Astrocyte (in vitro differentiated cells and primary cell): Measurements from ENCODE around the gene COPS7A. TPM values are rescaled to one million over a fixed set of nuclear protein-coding genes. Genes with fewer than 3 reads are reported as not detected.

ENCODE experiments used
- DNase-seq: peaks from one replicate; pipeline ENCODE4 v3.0.0-alpha.2; 2010; ENCODE audit warnings: low read depth
- FAIRE-seq: peaks from 2 replicates; lab custom pipeline; 2011; peaks lifted over from hg19 to GRCh38; lab: Jason Lieb, UNC
- H2AFZ ChIP-seq: 2 replicates; pipeline ENCODE4 v1.6.0; 2012; ENCODE audit warnings: low read depth, low read length, inconsistent platforms
- H3K27ac ChIP-seq: 2 replicates; pipeline ENCODE4 v1.5.1; 2011; ENCODE audit warnings: low read depth, low read length, inconsistent platforms
- H3K27me3 ChIP-seq: 2 replicates; pipeline ENCODE4 v1.6.0; 2011; ENCODE audit warnings: low read length, inconsistent platforms; ENCODE audit not compliant: insufficient read depth
- H3K36me3 ChIP-seq: 2 replicates; pipeline ENCODE4 v1.5.1; 2011; ENCODE audit warnings: low read length, inconsistent platforms; ENCODE audit not compliant: insufficient read depth
- H3K4me1 ChIP-seq: 2 replicates; pipeline ENCODE4 v1.5.1; 2011; ENCODE audit warnings: low read length, inconsistent platforms; ENCODE audit not compliant: insufficient read depth
- H3K4me2 ChIP-seq: 2 replicates; pipeline ENCODE4 v1.6.0; 2012; ENCODE audit warnings: low read length, inconsistent platforms
- H3K4me3 ChIP-seq: 2 replicates; pipeline ENCODE4 v1.5.1; 2011; ENCODE audit warnings: low read depth, mild to moderate bottlenecking, low read length, inconsistent platforms; ENCODE audit not compliant: insufficient read depth
- H3K79me2 ChIP-seq: 2 replicates; pipeline ENCODE4 v1.6.0; 2012; ENCODE audit warnings: mild to moderate bottlenecking, low read length, inconsistent platforms; ENCODE audit not compliant: insufficient read depth
- H3K9ac ChIP-seq: 2 replicates; pipeline ENCODE4 v1.6.0; 2012; ENCODE audit warnings: mild to moderate bottlenecking, low read length, inconsistent platforms
- H3K9me3 ChIP-seq: 2 replicates; pipeline ENCODE4 v1.5.1; 2012; ENCODE audit warnings: low read depth, mild to moderate bottlenecking, low read length, inconsistent platforms; ENCODE audit not compliant: insufficient read depth
- H4K20me1 ChIP-seq: 2 replicates; pipeline ENCODE4 v1.6.0; 2012; ENCODE audit warnings: low read length, inconsistent platforms; ENCODE audit not compliant: insufficient read depth
- H3K27ac Mint-ChIP-seq: one replicate; pipeline ENCODE4 v1.8.0; 2021; ENCODE audit warnings: mild to moderate bottlenecking, mixed read lengths; ENCODE audit not compliant: unreplicated experiment
- H3K27me3 Mint-ChIP-seq: one replicate; pipeline ENCODE4 v1.8.0; 2021; ENCODE audit warnings: low read depth, mixed read lengths; ENCODE audit not compliant: unreplicated experiment
- H3K36me3 Mint-ChIP-seq: one replicate; pipeline ENCODE4 v1.8.0; 2021; ENCODE audit warnings: low read depth, mixed read lengths; ENCODE audit not compliant: unreplicated experiment
- H3K4me1 Mint-ChIP-seq: one replicate; pipeline ENCODE4 v1.8.0; 2021; ENCODE audit warnings: low read depth, mixed read lengths; ENCODE audit not compliant: unreplicated experiment
- H3K4me3 Mint-ChIP-seq: one replicate; pipeline ENCODE4 v1.8.0; 2021; ENCODE audit warnings: mild to moderate bottlenecking, moderate library complexity, mixed read lengths; ENCODE audit not compliant: unreplicated experiment
- H3K9me3 Mint-ChIP-seq: one replicate; pipeline ENCODE4 v1.8.0; 2021; ENCODE audit warnings: mild to moderate bottlenecking, mixed read lengths; ENCODE audit not compliant: unreplicated experiment
- CTCF ChIP-seq: IDR thresholded peaks from 2 replicates; pipeline ENCODE4 v1.5.1; 2011; ENCODE audit warnings: low read depth, mild to moderate bottlenecking, inconsistent platforms, low read length, moderate library complexity; ENCODE audit not compliant: insufficient read depth
- EZH2 ChIP-seq: IDR thresholded peaks from 2 replicates; pipeline ENCODE4 v1.6.1; 2012; ENCODE audit warnings: mild to moderate bottlenecking, low read length, inconsistent platforms; ENCODE audit not compliant: insufficient read depth
- total RNA-seq: library from RNA; stranded (reverse); gene quantifications from 2 replicates; pipeline ENCODE4 v1.2.1, GENCODE V29; 2021

Gene COPS7A
- total RNA-seq, 1 donor from 2014 or later = 47.3 TPM

GRCh38 chr12:6752921-6753771 is 29.3 kb downstream of the COPS7A start, which contains the start of gene MLF2:
Gene MLF2 (minus strand): TSS chr12:6753141. CDS start chr12:6752334, 807 bp downstream.
- H3K36me3 Mint-ChIP-seq = peaks cover 11% of the 10 kb centered on the region
- H3K9ac ChIP-seq = peak within 1 kb of the TSS; percentile 97
- H3K4me1 Mint-ChIP-seq = peaks cover 24% of the 10 kb centered on the region
- H3K4me3 ChIP-seq = peak within 1 kb of the TSS; percentile 81
- peaks cover 13% of the 10 kb centered on the region for H3K4me1 ChIP-seq
- peak within 1 kb of the TSS; percentile 98 for H3K4me2 ChIP-seq
- DNase-seq (peak; percentile 98), FAIRE-seq (peak; percentile 85)
- H3K79me2 ChIP-seq = peaks cover 33% of the 10 kb centered on the region
- peak within 1 kb of the TSS; percentile 99 for H3K4me3 Mint-ChIP-seq
- H4K20me1 ChIP-seq = peaks cover 42% of the 10 kb centered on the region
- no peaks in the 10 kb centered on the region for H3K27me3 ChIP-seq
- H3K27ac ChIP-seq = peak within 1 kb of the TSS; percentile 98
- no peaks in the 10 kb centered on the region for H3K9me3 Mint-ChIP-seq
- peaks cover 21% of the 10 kb centered on the region for H3K36me3 ChIP-seq
- no peaks in the 10 kb centered on the region for H3K27me3 Mint-ChIP-seq
- no peaks in the 10 kb centered on the region for H3K9me3 ChIP-seq
- TF ChIP-seq CTCF = peak; percentile 91
- no peak for TF ChIP-seq EZH2
- peak within 1 kb of the TSS; percentile 99 for H3K27ac Mint-ChIP-seq
- H2AFZ ChIP-seq = peak within 1 kb of the TSS; percentile 90

GRCh38 chr12:6753772-6754356 is 30.0 kb downstream of the COPS7A start:
- Mint-ChIP-seq H3K36me3 (peaks cover 9% of the 10 kb centered on the region), H3K9me3 (no peaks in the 10 kb centered on the region), H3K27ac (peak overlapping the region; percentile 66), H3K27me3 (no peaks in the 10 kb centered on the region), H3K4me1 (peaks cover 24% of the 10 kb centered on the region), H3K4me3 (peak overlapping the region; percentile 99)
- peaks cover 13% of the 10 kb centered on the region for H3K4me1 ChIP-seq
- no peaks in the 10 kb centered on the region for H3K27me3 ChIP-seq
- H2AFZ ChIP-seq = peak overlapping the region; percentile 12
- no peaks in the 10 kb centered on the region for H3K9me3 ChIP-seq
- H3K36me3 ChIP-seq = peaks cover 20% of the 10 kb centered on the region
- TF ChIP-seq EZH2 (no peak), CTCF (no peak)
- H3K27ac ChIP-seq = no peak overlapping the region
- peaks cover 33% of the 10 kb centered on the region for H3K79me2 ChIP-seq
- FAIRE-seq (no peak), DNase-seq (no peak)
- no peak overlapping the region for H3K4me3 ChIP-seq
- peak overlapping the region; percentile 33 for H3K9ac ChIP-seq
- H4K20me1 ChIP-seq = peaks cover 35% of the 10 kb centered on the region
- peak overlapping the region; percentile 98 for H3K4me2 ChIP-seq

GRCh38 chr12:6754411-6754810 is 30.6 kb downstream of the COPS7A start:
- H3K4me2 ChIP-seq = no peak overlapping the region
- no peaks in the 10 kb centered on the region for H3K9me3 Mint-ChIP-seq
- peaks cover 4% of the 10 kb centered on the region for H3K36me3 Mint-ChIP-seq
- no peaks in the 10 kb centered on the region for H3K27me3 Mint-ChIP-seq
- H3K4me3 ChIP-seq = no peak overlapping the region
- peak overlapping the region; percentile 99 for H3K4me3 Mint-ChIP-seq
- no peak for FAIRE-seq
- no peaks in the 10 kb centered on the region for H3K9me3 ChIP-seq
- H3K4me1 Mint-ChIP-seq = peaks cover 24% of the 10 kb centered on the region
- H2AFZ ChIP-seq = no peak overlapping the region
- H3K79me2 ChIP-seq = peaks cover 33% of the 10 kb centered on the region
- H3K27ac ChIP-seq = no peak overlapping the region
- peaks cover 13% of the 10 kb centered on the region for H3K4me1 ChIP-seq
- DNase-seq = no peak
- no peak overlapping the region for H3K9ac ChIP-seq
- peak overlapping the region; percentile 42 for H3K27ac Mint-ChIP-seq
- H4K20me1 ChIP-seq = peaks cover 30% of the 10 kb centered on the region
- no peak for TF ChIP-seq EZH2
- TF ChIP-seq CTCF = no peak
- H3K36me3 ChIP-seq = peaks cover 20% of the 10 kb centered on the region
- no peaks in the 10 kb centered on the region for H3K27me3 ChIP-seq
